SIG-M5 (cell line): Measurements from ENCODE around the gene MITF.
"Not testable (repeated sequence)": the region's sequence is repeated elsewhere in the genome, so short reads cannot be mapped to it uniquely, and the experiment has no call there.

Source experiments
- DNase-seq: peaks from one replicate; lab custom pipeline; 2025; lab: John Stamatoyannopoulos, UW

MITF gene

DNA sequence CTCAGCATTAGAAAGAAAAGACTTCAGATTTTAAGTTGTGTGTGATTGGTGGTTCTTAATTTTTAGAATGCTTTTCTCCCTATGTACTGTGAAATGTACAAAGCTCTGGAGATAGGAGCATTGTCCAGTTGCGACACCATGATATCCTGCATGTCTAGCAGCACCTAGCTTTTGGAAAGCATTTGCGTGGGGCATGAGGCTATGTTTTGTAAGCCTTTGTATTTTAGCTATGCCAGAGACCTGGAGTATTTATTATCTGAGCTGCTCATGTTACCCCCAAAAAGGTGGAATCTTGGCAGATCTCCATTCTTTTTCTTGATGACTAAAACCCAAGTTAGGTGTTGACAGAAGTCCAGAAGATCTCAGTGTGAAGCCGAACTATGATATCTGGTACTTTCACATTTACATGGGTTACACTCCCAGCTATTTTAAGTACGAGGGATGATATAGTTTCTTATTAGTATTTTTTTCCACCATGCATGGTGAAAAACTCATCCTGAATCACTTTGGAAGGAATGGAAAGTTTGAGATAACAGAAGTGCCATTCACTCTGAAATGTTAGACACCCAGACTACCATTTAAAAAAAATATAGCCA is 133.6 kb downstream of the MITF start:
- no peak for DNase-seq

GRCh38 chr3:69876073-69876472 is 136.8 kb downstream of the MITF start:
- DNase-seq = no peak

GRCh38 chr3:69878254-69878653 is 139.0 kb downstream of the MITF start:
- DNase-seq = no peak

- no peak for DNase-seq
Measured at GRCh38 chr3:69879051-69879450, 139.8 kb downstream of the MITF start.

DNA sequence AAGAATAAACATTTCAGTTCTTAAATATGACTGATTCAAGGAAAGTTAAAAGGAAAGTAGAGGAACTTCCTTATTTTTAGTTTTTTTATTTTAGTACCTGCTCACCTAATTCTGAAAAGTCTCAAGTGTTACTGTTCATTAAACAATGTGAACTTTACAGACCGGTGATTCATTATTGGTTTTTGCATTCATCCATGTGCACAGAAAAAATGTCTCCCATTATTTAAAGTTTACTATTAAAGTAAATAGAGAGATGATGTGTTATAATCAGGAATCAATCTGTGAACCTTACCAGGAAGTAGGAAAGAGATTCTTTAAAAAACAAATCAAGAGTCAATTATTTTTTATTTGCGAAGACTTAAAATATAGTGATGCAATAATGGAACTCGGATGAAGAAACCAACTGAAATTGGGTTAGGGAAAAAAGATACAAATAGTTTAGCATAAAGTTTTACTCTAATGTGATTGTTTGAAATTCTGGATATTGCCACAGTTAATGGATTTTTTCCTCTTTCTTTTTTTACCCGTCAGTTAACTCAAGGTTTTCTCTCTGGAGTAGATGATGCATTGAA is 140.9 kb downstream of the MITF start:
- DNase-seq = no peak

GRCh38 chr3:69881051-69881450 is 141.8 kb downstream of the MITF start:
- no peak for DNase-seq

DNA sequence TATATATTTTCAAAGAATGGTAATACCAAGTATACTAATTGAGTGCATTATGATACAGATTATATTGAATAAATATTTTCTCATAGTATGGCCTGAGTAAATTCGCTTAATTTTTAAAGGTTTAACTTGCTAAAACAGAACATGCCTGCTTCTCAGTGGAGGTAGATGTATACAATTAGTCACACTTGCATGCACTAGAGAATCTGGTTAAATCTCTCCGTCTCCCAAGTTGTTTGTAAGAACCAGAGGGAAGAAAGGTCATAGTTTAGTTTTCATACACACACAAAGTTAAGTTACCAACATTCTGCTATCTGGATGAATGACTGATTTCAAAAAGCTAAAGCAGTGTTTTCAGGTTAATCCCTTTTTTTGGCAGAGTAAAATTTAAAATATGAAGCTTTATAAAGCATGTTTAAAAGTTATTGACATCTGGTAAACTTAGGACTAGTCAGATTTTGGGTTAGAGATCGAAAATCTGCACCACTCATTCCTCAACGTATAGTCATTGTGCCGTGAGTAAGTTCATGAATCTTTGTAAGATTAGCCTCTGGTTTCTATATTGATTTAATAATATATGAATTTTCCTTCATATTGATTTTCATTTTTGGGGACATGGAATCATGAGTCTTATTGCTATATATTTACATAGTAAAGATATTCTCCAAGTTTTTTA is 142.6 kb downstream of the MITF start:
- no peak for DNase-seq

GRCh38 chr3:69882560-69882959 is 143.3 kb downstream of the MITF start:
- DNase-seq = no peak

DNA sequence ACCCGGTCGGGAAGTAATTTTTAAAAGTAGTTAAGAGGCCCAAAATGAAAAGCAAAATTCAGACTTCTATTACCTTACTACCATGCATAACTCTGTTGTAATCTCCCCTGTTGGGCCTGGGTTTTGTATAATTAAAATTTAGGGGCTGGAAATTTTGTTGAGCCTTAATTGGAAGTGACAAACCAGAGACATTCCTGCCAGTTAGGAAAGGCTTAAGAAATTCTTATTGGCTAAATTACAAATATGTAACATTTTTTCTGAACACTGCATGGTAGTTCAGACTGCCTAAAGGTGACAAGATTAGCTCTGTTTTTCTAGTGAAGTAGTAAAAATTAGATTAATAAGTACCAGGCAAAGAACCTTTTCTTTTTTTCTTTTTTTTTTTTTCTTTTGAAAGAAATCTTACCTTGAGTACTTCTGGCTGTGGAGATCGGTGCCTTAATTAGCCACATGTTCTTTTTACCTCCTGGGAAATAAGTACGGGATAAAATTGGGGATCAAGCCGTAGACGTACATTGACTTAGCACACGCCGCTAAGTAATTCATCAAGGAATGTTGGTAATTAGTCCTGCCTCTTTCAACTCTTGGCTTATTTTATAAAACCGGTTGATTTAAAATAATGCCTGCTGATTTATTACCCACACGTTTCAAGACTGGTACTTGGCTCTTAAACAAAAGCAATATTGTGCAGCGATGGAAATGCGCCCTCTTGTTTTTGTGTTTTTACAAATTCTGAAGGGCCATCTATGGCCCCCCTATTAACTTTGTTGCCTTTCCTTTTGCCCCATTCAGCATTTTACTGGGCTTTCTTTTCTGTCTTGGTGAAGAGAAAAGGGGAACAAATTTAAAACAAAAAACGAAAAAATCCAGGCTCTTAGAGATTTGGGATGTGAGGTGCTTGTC is 149.0 kb downstream of the MITF start:
- DNase-seq = no peak

- no peak for DNase-seq
Measured at GRCh38 chr3:69888943-69889315, 149.7 kb downstream of the MITF start.

- no peak for DNase-seq
Measured at GRCh38 chr3:69890084-69890483, 150.8 kb downstream of the MITF start.

- DNase-seq = no peak
Measured at GRCh38 chr3:69890691-69891090, 151.4 kb downstream of the MITF start.

DNA sequence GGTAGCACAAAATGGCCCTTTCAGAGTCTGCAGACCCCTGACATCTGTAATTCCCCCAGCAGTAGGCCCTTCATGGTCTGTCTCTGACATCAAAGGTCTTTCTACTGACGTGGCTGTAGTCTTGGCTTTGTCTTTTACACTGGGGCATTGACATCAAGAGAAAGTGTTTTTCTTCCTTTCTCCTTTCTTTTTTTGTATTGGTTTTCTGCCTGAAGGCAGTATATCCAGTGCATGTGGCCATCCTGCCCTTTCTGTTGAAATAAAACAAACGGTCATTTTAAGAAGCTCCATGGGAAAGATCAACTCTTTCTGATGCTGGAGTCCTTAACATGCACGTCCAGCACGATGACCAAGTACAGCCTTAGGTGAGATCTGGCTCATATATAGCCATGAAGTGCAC is 153.4 kb downstream of the MITF start:
- no peak for DNase-seq

GRCh38 chr3:69893274-69893673 is 154.0 kb downstream of the MITF start:
- DNase-seq = no peak

GRCh38 chr3:69896095-69896494 is 156.8 kb downstream of the MITF start:
- no peak for DNase-seq

GRCh38 chr3:69900331-69900730 is 161.1 kb downstream of the MITF start:
- no peak for DNase-seq

- DNase-seq = no peak
Measured at GRCh38 chr3:69901802-69902201, 162.5 kb downstream of the MITF start.

- no peak for DNase-seq
Measured at GRCh38 chr3:69902386-69902785, 163.1 kb downstream of the MITF start.

DNA sequence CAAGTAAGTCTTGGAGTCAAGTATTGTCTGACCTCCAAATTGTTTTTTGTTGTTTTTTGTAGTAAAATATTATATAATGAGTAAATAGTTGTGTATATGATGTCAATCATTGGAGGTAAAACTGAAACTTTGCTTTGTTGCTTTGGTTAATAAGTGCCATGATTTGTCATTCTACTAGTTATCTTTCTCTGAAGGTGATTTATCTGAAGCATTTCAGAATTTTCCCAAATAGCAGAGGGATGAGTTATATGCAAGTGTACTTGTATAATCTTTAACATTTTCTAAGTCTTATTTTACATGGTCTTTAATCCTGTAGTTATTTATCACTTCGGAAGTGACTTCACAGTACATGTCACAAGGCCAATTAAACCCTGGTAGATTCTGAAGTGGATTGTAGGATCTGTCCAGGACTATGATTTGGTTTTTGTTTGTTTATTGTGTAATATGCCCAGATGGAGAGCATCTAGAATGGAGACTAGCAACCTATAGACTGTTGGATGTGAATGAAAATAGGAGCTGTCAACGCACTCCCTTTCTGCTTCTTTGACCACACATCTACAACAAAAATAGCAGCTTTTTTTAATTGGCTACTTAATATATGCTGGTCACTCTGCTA is 167.2 kb downstream of the MITF start:
- DNase-seq = no peak

DNA sequence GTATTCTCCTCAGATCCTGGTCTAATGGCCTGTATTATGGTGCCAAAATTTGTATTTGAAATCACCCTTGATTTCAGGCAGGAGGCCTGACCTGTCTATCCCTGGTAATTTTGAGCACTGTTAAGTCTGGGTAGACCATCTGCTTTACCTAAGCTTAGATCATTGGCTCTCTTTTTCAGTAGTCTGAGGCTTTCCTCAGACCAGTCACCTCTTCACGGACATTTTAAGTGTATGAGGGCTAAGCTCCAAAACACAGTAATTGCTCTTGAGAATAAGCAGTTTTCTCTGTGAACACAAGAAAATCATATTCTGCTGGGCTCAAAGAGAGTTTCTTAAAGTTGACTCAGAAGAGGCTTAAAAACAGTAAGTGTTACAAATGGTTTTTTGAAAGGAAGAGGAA is 168.3 kb downstream of the MITF start:
- no peak for DNase-seq

- DNase-seq = not testable (repeated sequence)
Measured at GRCh38 chr3:69909859-69910258, 170.6 kb downstream of the MITF start.

DNA sequence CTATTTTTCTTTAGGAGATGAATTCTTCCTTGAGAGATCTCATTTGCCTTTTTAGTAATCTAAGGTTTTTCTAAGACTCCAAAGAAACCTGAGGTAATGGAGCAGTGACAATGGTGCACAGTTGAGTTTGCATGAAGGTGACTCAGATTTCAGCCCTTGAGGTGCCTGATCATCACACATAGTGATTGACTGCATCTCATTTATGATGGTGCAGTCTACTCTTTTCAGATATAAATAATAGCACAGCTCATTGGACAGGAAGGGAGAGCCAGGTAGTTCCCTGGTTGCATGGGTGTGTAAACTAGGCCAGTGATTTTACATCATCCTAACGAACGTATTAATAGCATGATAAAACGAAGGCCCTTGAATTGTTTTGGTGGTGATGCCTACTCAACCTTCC is 174.2 kb downstream of the MITF start:
- DNase-seq = no peak
